HG03565 (cell line): Measurements from ENCODE around the gene SAP25.
"Not testable (repeated sequence)": the region's sequence is repeated elsewhere in the genome, so short reads cannot be mapped to it uniquely, and the experiment has no call there.

Experiments
- ATAC-seq: cut with Tn5 transposase; IDR thresholded peaks from one replicate; pipeline ENCODE4 v1.9.1; 2021; ENCODE audit warnings: mild to moderate bottlenecking, moderate library complexity; ENCODE audit not compliant: unreplicated experiment

SAP25 gene

GRCh38 chr7:100562195-100563099 lies 11.3 kb downstream of the SAP25 start:
- ATAC-seq = no peak

GRCh38 chr7:100561491-100562194 lies 12.1 kb downstream of the SAP25 start:
- no peak for ATAC-seq

GRCh38 chr7:100559127-100559526 lies 14.6 kb downstream of the SAP25 start:
- no peak for ATAC-seq

- ATAC-seq = no peak
These were observed 17.2 kb downstream of the SAP25 start for GRCh38 chr7:100556541-100556940.

- ATAC-seq = no peak
These were observed 18.0 kb downstream of the SAP25 start for GRCh38 chr7:100555701-100556100.

- ATAC-seq = no peak
These were observed 20.7 kb downstream of the SAP25 start for GRCh38 chr7:100553032-100553431.

- no peak for ATAC-seq
These were observed 21.2 kb downstream of the SAP25 start for GRCh38 chr7:100552532-100552931.

GRCh38 chr7:100548446-100548845 lies 25.3 kb downstream of the SAP25 start:
- ATAC-seq = not testable (repeated sequence)

- ATAC-seq = no peak
These were observed 25.8 kb downstream of the SAP25 start for GRCh38 chr7:100547872-100548271.

- ATAC-seq = no peak
These were observed 26.5 kb downstream of the SAP25 start for GRCh38 chr7:100546926-100547800.

- peak; percentile 28 for ATAC-seq
These were observed 27.4 kb downstream of the SAP25 start for GRCh38 chr7:100546129-100546925.

GRCh38 chr7:100545360-100546128 lies 28.2 kb downstream of the SAP25 start:
- ATAC-seq = peak; percentile 35

GRCh38 chr7:100544967-100545359 lies 28.7 kb downstream of the SAP25 start:
- no peak for ATAC-seq

- ATAC-seq = no peak
These were observed 29.3 kb downstream of the SAP25 start for GRCh38 chr7:100544386-100544785.

GRCh38 chr7:100543586-100543985 lies 30.1 kb downstream of the SAP25 start:
- ATAC-seq = no peak

- not testable (repeated sequence) for ATAC-seq
These were observed 32.4 kb downstream of the SAP25 start for GRCh38 chr7:100541309-100541708.

- no peak for ATAC-seq
These were observed 33.5 kb downstream of the SAP25 start for GRCh38 chr7:100540073-100540723.

GRCh38 chr7:100539436-100540006 lies 34.2 kb downstream of the SAP25 start:
- ATAC-seq = no peak
